NCI-H774 (cell line): Measurements from ENCODE around the gene NAGA.
"Not testable (repeated sequence)": the region's sequence is repeated elsewhere in the genome, so short reads cannot be mapped to it uniquely, and the experiment has no call there.

ENCODE experiments used
- DNase-seq: peaks from one replicate; lab custom pipeline; 2025; lab: John Stamatoyannopoulos, UW

The NAGA gene

DNA sequence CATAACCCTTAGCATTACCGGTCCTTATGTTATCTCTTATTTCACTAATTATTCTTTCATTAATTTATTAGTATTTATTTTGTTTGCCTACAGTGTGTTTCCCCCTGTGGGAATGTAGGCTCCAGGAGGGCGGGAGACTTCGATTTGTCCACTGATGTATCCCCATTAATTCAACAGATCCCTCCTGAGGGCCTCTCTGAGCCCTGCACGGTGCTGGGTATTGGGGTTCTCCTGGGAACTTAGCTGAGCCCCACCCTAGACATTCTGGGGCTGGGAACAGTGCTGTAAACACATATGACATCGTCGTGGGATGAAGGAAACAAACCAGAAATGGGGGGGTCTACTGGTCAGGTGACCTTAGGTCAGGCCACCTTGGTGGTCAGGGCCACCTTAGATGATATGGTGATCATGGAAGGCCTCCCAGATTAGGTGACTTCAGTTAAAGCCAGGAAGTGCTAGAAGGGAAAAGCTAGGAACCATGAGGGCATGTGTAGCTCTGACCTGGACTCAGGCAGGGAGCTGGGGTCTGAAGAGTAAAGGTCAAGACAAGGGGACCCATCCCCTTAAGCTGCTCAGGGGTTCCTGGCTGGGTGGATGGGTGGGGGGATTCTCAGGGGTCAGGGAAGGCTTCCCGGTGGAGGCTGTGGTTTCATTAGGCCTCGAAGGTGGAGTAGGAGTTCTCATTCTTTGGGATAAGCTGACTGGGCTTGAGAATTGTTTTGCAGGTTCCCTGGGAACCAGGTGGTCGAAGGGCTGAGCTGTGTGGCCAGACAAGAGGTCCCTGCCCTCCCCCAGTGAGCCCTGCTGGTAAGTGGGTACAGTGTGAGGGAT, 4.4 kb upstream of the NAGA start:
- DNase-seq: no peak

DNA sequence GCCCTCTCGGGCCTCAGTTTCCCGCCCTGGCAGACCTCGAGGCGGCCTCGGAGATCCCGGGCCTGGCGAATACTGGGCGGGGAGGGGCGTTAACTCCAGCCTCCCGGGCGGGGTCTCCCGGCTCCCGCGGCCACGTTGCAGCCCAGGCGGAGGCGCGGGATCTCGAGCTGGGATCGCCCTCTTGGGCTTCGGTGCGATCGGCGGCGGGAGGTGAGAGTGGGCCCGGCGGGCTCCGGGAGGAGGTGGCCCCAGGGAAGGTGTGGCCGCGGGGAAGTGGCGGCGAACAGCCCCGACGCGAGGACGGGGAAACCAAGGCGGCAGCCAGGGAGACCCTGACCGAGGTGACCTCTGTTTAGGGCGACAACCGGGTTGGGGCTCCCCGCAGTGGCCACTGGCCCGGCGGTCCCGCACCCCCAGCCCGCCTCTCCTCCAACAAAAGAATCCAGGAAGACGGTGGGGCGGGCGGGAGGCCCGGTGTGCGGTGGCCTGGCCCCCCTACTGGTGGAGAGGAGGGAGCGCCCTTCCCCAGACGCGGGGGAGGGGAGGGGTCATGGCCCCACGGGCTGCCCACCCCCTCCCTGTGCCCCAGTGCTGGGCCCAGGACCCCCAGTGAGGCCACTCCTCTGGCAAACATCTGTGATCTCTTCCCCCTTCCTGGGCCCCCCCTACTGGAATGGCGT, 3.7 kb upstream of the NAGA start, which contains the start of gene PHETA2:
PHETA2 (plus strand) TSS at position 117 of the 680 bp plus-strand sequence. CDS start 3,046 bp downstream, outside the sequence.
- DNase-seq: no peak

DNA sequence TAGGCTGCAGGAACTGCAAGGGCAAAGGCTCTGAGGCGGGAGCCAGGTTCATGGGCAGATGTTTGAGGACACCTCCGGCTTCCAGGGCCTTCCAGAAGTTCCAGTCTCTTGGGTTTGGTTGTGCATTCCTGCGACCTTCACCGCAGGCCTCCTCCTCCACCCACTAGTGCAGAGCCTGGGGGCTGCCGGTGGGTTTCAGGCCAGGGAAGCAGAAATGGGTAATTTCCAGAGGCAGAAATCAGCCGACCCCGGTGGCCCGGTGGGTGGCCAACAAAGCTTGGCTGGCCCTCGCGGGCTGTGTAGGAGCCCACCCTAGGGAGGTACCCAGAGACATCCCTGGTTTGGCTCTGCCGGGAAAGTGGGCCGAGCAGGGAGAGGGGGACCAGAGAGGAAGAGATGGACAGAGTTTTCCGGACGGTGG, 3.0 kb upstream of the NAGA start:
- no peak for DNase-seq

DNA sequence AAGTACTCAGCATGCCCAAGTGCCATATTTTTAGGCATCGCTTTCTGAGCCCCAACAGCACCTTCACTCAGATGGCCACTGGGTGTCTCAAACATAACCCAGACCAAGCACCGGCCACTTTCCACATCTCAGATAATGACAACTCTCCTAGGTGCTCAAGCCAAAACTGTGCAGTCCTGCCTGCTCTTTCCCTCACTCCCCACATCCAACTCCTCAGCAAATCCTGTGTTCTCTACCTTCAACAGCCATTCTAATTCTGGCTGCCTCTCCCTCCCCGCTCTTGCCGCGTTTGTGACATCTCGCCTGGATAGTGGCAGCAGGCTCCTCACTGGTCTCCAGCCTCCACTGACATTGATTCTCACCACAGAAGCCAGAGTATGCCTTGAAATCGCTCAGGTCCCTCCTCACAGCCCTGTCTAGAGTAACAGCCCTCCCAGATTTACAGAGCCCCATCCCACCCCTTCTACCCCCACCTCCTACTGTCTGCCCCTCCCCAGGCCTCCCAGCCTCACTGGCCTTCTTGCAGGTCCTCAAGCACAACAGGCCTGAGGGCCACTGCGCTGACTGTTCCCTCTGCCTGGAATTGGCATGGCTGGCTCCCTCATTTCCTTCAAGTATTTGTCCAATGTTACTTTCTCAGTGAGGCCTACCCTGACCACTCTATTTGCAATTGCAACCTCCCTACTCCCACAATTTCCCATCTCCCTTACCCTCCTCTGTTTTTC, 2.2 kb upstream of the NAGA start:
- DNase-seq: no peak

DNA sequence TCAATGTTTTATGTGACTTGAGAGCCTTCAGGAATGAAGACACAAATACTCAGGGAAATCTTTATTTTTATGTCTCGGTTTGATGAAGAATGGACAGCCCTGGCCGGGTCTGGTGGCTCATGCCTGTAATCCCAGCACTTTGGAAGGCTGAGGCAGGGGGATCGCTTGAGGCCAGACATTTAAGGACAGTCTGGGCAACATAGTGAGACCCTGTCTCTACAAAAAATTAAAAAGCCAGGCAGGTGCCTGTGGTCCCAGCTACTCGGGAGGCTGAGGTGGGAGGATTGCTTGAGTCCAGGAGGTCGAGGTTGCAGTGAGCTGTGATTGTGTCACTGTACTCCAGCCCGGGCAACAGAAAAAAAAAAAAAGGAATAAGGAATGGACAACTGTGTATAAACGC, 896 bp upstream of the NAGA start:
- DNase-seq: not testable (repeated sequence)

DNA sequence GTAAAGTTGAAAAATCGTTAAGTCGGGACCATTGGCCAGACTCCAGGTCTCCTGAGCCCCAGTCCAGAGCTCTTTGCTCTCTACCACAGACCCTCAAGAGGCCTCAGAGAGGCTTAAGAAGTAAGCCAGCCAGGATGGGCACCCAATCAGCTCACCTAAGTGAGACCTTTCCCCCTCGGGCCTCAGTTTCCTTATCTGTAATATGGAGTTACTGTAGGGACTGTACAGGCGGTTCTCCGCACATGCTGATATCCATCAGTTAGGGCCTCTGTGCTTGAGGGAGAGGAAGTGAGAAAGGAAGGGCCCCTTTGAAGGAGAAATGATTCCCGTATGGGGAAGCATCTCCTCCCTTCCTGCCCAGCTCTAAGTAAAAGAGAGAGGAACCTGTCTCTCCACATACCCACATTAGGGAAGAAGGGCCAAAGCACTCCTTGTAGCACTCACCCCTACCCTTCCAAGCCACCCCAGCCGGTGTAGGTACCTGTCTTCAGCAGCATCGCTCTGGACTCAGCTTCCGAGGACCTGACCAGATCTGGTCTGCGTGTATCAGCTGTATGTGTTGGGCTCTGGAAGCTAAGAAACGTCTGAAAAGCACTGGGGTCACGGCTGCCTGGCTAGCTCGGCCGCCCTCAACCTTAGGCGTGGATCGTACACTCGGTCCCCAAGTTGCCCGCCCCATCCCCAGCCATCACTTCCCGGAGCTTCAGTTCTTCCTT, 653 bp downstream of the NAGA start:
- DNase-seq: no peak

DNA sequence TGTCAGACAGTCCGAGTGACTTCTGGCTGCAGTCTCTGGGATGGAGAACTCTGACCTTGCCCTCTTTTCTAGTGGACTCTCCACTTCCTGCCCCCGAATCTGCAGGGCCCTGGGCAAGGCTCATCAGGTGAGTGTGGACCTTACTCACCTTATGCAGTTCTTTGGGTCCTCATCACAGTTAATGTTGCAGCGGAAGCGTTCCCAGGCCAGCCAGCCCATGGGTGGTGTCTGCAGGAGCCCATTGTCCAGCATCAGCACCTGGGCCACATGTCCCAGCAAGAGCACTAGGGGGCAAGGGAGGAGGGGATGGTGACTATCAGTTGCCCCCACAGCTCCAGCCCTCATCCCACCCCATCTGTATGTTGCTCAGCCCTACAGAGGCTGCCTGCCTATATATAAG, 2.3 kb downstream of the NAGA start:
- DNase-seq: no peak

DNA sequence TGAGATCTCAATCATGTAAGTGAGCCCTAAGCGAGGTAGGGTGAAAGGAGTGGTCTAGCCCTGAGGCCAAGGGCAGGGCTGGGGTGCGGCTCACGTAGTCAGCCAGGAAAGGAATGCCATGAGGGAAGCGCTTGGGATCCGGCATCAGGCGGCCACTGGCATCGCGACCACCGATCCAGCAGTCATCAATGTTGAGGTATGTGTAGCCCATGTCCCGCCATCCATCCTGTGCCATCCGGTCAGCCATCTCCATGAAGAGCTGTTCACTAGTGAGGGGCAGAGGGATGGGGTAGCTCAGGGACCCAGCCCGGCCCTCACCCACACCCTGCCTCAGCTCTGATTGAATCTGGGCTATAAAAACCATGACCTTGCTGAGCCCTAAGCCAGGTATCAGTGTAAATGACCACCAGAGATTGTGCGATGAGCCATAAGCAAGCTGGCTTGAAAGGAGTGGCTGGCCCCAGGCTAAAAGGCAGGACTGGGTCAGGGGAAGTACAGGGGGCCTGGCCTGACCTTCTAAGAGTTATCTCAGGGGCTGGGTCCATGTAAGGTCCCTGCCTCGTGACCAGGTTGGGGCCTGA, 2.9 kb downstream of the NAGA start:
- DNase-seq: no peak

DNA sequence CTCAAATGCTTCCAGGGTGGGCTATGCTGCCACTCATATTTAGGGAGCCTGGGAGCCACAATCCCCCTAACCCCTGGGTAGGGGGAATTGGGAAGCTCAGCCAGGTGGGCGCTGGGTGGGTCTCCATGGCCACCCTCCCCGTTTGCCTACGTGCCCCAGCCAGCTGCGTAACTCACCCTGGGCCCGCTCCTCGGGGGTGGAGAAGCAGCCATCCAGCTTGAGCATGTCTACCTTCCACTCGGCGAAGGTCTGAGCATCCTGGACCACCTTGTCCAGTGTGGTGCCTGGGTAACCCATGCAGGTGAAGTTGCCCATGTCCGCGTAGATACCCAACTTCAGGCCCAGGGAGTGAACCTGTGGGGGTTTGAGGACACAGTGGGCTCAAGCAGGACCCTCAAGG, 3.7 kb downstream of the NAGA start:
- no peak for DNase-seq

DNA sequence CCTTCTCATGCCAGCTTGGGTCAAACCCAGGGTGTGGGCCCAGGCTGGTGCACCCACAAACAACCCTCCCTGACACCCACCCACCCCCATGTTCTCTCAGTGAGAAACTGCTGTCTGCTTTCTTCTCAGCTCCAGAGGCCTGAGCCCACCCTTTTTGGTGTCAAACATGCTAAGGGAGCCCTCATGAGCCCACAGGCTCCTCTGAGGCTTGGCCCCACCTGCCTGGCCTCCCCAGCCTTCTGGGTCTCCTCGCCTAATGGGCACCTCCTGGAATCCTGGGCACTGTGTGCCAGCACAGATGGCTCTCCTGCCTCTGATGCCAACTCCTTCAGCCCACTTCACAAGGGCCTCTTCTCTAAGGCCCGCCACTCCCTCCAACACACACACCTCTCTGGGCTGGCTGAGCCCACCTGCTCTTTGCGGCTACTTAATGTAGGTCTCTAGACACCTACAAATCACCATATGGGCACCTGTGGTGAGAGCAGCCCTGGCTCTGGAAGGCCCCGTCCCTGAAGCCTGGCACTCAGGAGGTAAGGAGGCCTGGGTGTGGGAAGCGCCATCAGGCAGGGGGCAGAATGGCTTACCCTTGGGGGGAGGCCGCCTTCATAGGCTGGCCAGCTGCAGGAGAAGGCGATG, 4.4 kb downstream of the NAGA start:
- DNase-seq: no peak

DNA sequence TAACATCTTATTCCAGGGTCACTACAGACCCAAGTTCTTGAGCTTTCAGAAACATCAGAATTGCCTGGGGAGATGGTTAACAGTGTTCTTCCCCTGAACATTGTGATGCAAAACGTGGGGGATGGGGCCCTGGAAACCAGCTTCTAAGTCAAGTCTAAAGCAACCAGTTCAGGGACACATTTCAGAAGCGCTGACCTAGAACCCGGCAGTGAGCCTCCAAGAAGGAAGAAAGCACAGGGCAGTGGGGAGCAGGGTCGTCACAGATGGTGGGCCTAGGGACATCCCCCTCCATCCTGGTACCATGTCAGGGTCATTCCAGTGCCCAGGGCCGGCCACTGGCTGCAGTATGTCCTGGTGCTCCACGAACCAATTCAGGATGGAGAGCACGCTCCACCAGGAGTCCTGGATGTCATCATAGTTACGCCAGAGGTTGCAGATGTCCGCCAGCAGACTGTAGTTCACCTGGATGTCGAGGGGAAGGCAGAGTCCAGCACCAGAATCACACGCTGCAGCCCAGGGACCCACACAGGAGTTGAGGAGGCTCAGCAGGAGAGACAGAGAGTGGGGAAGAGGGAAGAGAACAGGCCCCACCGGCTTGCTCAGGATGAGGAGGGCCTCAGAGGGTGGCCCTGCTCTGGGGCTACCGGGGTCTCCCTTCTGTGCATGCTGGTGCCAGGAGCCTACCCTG, 5.0 kb downstream of the NAGA start:
- no peak for DNase-seq

DNA sequence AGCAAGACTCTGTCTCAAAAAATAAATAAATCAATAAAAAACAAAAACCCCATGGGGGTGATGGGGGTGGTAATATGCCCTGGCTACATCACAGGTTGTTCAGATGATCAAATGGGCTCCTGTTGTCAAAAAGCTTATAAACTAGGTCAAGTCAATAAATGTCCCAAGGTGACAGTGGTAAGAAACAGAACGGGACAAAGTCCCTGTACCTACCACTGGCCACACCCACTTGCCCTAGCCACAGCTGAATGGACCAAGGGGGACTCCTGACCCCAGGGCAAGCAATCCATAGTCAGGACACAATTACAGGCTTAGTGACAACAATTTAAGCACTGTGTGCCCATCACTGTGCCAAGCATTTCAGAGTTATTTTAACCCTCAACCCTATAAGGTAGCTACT, 6.0 kb downstream of the NAGA start:
- no peak for DNase-seq

DNA sequence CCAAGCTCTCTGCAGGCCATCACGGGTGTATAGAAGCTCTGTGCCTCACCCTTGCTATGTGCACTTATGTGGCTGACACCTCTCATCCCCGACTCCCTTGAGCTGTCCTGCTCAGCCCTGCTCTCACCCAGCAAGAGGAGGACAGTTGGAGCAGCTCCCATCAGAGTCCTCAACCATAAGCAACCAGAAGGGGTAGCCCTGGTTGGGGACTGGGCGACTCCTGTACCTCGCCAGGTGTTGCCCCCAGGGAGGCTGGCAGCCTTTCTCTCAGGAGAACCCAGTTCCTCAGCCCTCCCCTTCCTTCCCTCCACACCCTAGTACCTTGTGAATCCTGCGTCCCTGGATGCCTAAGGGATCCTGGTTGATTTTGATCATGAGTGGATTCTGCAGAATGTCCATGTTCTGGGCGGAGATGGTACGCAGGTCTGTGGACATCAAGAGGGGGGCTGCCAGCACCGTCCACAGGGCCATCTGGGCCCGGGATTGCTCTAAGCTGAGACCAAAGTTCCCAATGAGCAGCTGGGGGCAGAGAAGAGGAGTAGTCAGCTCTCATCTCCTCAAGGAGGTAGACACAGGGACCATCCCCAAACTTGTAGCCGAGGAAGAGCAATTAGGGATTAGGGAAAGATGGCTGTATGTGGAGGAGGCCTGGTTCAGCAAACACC, 8.0 kb downstream of the NAGA start:
- DNase-seq: no peak

DNA sequence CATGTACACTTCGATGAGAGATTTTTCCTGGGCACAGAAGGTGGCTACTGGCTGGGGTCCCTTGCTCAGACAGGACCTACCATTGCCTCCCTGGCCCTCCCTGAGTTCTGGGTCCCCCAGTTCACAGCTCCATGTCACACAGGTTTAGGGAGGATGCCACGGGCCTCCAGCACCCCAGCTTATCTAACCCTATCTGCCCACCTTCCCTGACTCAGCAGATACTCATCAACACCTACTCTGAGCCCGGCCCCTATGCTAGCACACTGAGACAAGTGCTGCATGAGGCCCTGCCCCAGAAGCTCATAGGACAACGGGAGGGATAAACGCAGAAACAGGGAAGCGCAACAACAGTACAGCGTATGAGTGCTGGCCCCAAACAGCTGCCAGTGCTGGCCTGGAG, 9.6 kb downstream of the NAGA start:
- DNase-seq: no peak

DNA sequence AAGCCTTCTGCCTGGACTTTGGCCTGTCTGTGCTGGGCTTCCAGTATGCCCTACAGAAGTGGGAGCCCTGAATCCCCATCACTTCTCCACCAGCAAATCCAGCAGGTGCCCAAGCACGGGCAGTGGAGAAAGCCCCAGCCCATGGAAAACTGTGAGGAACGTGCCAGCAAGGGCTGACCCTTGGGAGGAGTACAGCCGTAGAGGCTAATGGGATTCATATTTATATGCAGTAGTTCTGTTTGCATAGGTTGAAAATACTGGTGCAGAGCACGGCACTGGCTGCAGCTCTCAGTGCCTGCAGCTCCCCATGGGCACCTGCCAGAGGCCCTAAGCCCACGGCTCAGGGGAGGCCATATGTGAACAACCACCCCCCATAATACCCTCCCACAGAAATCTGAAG, 10.1 kb downstream of the NAGA start:
- no peak for DNase-seq

DNA sequence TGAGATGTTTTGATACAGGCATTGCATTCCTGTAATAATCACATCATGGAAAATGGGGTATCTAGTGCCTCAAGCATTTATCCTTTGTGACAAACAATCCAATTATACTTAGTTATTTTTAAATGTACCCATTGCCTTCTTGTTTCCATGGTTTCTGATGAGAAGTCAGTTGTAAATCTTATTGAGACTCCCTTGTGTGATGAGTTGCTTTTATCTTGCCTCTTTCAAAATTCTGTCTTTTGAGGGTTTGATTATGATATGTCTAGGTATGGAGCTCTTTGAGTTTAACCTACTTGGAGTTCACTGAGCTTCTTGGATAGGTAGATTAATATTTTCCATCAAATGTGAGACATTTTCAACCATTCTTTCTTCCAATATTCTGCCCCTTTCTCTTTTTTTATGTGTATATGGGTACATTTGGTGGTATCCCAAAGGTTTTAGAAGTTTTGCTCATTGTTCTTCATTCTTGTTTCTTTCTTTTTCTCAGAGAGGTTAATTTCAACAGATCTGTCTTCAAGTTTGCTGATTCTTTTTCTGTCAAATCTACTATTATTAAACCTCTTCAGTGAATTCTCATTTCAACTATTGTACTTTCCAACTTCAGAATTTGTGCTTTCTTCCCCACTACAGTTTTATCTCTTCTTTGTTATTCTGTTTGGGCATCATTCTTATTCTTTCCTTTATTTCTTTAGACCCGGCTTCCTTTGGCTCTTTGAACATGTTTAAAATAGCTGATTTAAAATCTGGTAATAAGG, 13.7 kb downstream of the NAGA start:
- DNase-seq: no peak

DNA sequence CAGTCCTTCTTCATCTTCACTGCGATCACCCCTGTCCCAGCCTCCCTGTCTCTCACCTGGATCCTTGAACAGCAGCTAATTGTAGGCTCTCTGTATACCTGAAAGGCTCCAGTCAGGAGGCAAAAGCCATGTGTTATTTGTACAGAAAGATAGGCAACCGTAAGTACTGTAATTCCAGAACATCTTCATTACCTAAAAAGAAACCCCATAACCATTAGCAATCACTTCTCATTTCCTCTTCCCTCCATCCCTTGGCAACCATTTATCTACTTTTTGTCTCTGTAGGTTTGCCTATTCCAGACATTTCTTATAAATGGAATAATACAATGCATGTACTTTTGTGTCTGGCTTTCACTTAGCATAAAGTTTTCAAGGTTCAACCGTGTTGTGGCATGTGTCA, 17.8 kb downstream of the NAGA start:
- DNase-seq: no peak

DNA sequence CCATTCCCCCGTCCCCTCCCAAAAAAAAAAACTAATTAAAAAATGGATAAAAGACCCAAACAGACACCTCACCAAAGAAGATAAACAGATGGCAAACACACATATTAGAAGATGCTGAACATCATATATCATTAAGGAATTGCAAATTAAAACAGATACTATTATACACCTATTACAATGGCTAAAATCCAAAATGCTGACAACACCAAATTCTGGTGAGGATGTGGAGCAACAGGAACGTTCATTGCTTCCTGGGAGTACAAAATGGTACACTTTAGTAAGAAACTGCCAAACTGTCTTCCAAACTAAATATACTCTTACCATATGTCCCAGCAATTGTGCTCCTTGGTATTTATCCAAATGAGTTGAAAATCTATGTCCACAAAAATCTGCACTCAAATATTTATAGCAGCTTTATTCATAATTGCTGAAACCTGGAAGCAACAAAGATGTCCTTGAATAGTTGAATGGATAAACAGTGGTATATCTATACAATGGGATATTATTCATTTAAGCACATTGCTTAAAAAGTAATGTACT, 19.9 kb downstream of the NAGA start:
- no peak for DNase-seq

DNA sequence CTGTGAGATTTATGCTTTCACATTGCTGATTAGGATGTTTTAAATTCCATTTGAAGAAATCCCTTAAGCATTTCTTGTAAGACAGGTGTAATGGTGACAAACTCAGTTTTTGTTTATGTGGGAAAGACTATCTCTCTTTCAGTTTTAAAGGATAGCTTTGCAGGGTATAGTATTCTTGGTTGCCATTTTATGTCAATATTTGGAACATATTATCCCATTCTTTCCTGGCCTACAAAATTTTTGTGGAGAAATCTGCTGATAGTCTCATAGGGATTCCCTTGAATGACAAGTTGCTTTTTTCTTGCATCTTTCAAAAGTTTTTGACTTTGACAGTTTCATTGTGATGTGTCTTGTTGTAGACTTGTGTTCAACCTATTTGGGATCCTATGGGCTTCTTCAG, 28.8 kb downstream of the NAGA start:
- DNase-seq: no peak
